LoVo (cell line): ENCODE results near the gene GTF2H1.
"Not testable (repeated sequence)": the region's sequence is repeated elsewhere in the genome, so short reads cannot be mapped to it uniquely, and the experiment has no call there.

Source experiments
- DNase-seq: peaks from one replicate; pipeline ENCODE4 v3.0.0-alpha.2; 2016; ENCODE audit warnings: low spot score

GTF2H1 gene

DNA sequence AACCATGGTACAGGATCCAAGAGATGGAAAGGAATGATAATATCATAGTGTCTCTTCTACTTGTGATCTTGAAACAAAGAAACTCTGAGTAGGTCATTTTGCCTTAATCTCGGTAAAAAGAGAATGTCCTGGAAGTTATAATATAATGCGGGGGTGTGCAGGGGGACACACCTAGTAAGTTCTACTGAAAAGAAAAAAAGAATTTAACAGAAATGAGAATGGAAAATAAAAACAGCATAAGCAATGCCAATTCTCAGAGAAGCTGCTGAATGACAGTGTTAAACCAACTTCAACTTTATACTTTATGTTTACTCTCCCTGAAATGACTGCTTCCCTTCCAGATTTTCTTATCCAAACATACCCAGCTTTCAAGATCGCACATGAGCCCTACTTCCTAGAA is 2.5 kb upstream of the GTF2H1 start:
- DNase-seq: no peak

DNA sequence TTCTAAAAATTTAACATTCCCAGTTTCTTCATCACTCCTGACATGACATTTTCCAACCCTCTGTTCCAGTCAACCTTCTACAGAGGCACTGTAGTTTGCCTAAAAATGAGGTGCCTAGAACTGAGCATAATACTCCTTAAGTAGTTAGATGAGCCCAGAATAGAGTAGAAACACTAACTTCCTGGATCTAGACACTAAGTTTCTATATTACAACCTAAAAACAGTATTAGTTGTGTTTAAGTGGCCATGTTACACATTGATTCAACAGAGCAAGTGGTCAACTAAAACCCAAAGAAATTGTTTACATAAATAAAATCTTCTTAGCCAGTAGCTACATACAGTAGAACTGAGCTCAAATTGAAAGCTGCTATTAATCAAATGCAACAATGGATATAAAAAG is 1.8 kb upstream of the GTF2H1 start:
- no peak for DNase-seq

DNA sequence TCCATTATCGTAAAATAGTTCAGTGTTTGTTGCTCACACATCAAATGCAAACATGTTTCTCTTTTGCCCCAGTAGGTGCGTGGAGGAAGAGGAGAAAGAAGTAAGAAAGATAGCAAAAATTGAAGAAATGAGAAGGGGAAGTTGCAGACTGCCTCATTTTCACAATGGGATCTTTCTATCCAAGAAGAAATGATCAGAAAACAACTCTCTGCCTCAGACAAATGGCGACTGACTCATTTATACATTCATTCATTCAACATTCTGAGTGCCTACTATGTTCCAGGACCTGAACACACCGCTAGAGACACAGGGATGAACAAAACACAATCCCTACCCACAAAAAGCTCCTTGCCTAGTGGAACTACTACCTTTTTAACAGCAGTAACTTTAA is 794 bp upstream of the GTF2H1 start:
- DNase-seq: no peak

DNA sequence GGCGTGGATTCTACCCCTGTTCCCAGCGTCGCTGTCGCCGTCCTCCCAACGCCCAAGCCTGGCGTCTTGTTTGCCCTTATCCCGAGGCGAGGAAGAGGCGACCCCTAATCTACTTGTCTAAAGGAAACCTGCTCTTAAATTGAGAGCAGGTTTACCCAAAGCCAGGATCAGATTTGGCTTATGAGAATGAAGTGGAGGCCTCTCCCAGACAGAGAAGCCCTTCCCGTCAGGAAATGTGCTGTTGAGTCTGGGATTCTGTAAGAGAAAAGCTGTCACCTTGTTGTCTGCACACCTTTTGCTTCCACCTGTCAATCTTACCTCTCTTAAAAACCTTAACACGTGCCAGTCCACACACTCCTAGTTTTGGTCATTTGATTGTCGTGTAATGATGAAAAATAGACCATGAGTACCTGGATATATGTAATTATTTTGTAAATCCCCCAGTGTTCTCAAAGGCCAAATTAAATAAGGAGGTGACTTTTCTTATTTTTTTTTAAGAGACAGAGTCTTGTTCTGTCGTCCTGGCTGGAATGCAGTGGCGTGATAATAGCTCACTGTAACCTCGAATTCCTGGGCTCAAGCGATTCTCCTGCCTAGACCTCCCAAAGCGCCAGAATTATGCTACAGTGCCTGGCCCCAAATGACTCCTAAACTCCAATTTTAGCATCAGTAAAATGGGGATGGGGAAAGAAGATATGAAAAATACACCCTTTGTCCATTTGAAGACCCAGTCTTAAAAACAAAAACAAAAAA is 627 bp downstream of the GTF2H1 start:
- no peak for DNase-seq

DNA sequence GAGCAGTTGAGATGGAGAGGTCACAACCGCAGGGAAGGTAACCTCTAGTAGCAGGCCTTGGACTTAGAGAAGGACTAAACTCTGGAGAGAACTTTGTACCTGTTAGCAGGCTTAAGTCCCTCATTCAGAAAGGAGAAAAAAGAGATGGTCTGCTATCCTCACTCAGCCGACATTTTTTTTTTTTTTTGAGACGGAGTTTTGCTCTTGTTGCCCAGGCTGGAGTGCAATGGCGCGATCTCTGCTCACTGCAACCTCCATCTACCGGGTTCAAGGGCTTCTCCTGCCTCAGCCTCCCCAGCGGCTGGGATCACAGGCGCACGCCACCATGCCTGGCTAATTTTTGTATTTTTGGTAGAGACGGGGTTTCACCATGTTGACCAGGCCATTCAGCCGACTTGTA is 1.5 kb downstream of the GTF2H1 start:
- DNase-seq: not testable (repeated sequence)

DNA sequence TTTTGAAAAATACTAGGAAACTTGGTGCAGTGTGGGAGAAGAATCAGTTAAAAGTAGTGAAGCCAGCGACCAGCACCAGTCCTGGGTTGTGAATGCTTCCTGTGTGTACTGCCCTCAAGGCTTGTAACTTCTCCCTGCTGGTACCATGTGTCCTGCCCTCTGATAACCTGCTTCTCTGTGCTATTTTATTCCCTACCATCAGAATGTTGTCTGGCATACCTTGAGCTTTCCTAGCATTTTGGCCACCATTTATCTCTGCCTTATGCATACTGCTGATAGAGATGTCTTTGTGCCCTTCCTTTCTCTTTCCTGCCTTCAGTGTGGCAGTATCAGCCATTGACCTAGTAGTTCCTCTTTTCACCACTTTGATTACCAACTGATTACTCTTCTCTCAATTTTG is 2.0 kb downstream of the GTF2H1 start:
- DNase-seq: no peak

DNA sequence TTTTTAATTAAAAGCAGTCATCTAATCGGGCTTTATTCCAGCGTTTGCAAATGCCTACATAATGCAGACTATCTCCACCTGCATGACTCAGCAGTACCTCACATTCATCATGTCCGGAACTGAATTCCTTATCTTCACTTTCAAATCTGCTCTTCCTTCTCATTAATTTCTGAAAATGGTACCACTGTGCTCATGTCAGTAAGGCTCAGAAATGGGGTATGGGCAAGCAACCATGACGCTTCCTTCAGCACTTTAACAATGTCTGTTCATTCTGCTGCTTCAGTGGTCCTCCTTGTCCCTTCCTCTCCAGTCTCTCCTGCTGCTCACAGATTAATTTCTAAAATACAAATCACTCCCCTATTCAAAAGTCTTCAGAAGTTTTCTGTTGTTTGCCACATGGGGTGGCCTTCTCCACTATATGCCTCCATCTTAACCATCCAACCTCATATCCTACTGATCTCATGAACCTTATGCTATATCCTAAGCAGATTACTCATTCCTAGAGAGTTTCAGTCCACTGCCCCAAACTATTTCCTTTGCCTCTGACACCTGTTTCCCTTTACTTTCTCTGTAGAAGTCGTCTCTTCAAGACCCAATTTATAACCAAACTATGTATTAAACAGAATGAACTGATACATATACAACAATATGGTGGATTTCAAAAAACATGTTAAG is 7.0 kb downstream of the GTF2H1 start:
- DNase-seq: no peak

DNA sequence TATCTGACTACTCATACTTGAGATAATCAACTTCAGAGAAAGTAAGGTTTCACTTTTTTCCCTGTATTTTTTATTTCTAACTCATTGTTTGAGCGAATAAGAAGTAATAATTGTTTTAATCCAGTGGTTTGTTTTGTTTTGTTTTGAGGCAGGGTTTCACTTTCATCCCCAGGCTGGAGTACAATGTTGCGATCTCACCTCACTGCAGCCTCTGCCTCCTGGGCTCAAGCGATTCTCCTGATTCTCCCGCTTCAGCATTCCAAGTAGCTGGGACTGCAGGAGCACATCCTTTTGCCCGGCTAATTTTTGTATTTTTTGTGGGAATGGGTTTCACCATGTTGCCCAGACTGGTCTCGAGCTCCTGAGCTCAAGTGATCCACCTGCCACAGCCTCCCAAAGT is 8.6 kb downstream of the GTF2H1 start:
- DNase-seq: no peak

DNA sequence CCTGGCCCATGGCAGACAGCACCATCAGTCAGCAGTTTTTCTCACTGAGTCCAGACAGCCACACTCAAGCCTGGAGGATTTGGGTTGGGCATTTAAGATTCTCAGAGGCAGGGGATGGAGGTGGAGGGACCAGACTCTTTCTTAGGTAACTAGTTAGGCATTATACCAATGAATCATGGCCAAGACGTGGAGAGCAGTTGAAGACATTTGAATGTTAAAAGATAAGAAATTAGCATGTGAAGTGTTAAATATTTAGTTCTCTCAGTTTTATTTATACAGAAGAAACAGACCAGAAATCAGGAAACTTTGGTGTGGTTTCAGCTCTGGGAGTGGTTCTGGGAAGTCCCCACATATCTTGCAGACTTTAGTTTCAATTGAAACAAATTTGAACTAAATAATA is 9.9 kb downstream of the GTF2H1 start:
- no peak for DNase-seq

DNA sequence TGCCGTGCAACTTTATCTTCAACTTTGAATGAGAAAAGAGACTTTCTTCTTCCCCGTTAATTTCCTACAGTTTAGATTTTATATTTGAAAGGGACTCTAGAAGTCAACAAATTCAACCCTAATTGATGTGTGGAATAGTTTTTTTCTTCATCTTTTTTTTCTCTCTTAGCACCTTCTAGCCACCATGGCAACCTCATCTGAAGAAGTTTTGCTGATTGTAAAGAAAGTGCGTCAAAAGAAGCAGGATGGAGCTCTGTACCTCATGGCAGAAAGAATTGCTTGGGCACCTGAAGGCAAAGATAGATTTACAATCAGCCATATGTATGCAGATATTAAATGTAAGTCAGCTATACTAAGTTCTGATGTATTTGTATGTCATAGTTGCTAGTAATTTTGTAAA is 10.5 kb downstream of the GTF2H1 start:
- DNase-seq: no peak

DNA sequence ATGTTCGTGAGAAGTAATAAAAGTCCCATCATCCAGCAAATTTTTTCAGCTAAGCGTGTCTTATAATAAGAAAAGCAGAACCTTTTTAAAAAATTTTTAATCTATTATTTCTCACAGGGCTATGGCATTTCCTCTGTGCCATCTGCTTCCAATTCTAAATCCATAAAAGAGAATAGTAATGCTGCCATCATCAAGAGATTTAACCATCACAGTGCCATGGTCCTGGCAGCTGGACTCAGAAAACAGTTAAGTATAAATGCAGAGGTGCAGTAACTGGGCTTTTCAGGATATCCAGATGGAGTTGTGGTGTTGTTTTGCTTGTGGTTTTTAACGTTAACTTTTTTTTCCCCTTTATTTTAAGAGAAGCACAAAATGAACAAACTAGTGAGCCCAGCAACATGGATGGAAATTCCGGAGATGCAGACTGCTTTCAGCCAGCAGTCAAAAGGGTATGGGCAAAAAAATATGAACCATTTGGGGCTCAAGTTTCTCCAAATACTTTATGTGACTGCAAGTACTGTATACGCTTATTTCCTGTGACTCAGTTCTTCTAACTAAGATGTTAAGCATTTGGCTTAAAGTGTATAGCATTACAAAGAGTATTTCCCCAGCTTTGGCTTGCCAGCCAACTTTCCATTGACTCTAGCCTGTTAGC is 25.2 kb downstream of the GTF2H1 start:
- no peak for DNase-seq

DNA sequence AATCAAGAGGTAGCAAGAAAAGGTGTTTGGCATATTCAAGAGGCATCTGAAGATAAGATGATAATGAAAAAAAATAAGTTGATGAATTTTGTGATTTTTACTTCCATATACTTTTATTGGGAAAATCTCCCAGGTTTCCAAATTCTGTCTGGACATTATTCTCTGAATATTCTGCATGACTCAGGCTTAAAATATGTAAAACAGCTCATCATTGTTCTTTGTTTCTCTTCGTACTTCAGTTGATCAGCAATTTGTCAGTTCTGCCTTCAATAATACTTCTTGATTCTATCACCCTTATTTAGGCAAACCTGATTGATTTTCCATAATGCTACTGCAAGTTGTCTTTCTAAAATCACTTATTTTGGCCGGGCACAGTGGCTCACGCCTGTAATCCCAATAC is 30.2 kb downstream of the GTF2H1 start:
- no peak for DNase-seq

DNA sequence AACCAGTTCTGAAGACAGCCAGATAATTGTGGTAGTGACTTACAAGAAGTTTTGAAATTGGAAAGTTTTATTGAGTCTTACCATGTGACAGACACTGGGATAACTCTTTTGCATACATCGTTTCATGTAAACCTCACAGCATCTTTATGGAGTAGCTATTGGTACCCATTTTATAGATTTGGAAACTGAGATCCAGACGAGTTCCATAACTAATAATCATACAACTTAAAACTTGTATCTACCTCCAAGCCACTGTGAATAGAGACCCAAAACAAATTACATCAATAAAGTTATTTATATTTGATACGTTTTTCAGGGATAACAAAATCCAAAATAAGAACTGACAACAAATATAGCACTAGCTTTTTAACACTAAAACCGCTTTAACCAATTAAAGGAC is 36.3 kb downstream of the GTF2H1 start:
- DNase-seq: no peak

DNA sequence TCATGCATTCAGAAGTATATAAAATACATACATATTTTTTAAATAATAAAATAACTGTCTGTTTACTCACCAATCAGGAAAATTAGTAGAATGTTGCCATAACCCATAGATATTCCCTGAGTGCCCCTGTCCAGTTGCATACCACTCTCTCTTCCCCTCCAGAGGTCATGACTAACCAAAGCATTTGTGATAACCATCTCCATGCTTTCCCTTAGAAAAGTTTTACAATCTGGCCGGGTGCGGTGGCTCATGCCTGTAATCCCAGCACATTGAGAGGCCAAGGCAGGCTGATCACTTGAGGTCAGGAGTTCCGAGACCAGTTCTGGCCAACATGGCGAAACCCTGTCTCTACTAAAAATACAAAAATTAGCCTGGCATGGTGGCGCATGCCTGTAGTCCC is 38.8 kb downstream of the GTF2H1 start:
- no peak for DNase-seq

DNA sequence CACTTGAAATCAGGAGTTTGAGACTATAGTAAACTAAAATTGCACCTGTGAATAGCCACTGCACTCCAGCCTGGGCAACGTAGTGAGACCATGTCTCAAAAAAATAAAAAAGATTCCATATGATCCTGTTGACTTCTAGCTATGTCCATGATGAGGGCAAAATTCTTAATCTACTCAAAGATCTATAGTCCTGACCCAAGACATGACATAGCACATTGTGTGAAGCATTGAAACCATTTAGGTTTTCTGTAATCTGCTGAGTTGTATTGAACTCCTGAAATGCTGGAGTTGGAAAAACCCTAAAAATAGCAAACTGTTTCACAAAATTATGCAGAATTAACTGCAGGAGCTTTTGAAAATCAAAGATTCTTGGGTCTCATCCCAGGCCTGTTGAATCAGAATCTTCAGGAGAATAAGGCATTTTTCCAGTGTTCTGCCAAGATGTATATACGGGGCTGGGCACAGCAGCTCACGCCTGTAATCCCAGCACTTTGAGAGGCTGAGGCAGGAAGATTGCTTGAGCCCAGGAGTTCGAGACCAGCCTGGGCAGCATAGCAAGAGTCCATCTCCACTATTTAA is 42.2 kb downstream of the GTF2H1 start:
- no peak for DNase-seq

DNA sequence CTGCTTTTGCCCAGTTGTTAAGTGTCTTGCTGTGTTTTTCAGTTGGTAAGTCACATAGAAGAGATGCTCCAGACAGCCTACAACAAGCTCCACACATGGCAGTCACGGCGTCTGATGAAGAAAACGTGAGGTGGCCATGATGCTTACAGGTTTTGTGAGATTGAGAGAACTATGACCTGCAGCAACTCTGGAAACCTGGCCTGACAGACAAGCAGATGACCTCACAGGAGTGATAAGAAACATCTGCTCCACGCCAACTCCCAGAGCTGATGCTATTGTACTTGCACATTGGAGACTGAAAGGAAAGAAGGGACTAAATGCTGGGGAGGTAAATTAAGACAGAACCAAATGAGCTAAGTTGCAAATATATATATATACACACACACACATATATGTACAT is 43.4 kb downstream of the GTF2H1 start:
- no peak for DNase-seq

DNA sequence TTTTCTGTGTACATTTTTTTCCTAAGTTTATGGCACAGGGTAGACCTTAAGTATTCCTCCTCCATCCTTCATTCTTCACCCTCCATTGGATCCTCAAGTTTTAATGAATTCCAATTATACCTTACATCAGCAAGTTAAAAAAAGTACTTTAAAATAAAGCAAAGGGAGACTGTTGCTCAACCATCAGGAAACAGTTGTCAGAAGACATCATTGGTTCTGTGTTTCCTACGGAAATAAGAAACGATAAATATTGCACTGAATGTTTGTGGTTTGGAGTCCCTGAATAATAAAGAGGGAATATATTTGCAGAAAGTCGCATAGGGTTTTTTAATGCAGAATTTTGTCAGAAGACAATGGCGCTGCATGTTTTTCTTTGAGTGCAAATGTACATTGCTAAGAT is 43.9 kb downstream of the GTF2H1 start:
- DNase-seq: no peak

DNA sequence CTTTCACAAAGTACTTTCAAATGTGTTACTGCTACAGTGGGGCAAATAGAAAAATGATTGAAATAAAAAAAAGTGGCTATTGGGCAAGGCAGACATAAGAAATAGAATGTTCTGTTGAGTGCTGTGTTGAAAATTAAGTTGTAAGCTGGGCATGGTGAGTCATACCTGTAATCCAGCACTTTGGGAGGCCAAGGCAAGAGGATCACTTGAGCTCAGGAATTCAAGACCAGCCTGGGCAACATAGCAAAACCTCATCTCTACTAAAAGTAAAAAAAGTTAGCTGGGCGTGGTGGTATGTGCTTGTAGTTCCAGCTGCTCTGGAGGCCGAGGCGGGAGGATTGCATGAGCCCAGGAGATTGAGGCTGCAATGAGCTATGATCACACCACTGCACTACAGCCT is 45.1 kb downstream of the GTF2H1 start:
- DNase-seq: no peak

DNA sequence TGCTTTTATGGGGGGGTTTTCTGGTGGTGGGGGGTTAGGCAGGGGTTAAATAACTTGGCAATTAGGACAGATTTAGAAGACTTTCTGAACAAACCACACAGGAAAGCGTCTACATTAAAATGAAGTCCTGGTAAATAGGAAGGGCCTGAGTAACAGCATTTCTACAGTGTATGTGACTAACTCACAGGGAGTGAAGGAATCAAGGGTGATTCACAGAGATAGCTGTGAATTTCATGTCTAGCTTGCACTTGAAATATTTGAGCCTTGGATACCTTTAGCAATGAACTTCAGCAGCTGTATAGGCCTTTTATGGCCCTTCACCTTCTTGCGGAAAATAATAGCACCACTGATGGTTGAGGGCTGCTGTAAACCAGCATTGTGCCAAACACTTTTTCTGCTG is 45.9 kb downstream of the GTF2H1 start:
- no peak for DNase-seq

DNA sequence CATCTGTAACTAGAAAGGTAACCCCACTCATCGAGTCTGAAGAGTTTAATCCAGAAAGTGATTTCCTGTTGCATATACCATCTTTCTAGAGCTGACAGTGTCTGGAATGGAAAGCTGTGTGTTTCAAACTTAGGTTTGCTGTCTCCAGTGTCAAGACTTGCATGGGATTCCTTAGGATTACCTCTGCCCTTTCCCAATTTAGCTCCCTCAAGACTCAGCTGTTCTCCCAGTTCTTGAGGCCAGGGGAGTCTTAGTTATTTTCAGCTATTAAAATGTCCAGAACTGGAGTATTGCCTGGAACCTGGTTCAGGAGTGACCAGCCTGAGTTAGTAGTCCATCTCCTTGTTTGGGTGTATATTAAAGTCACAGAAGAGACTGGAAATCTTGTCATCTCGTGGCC is 47.0 kb downstream of the GTF2H1 start:
- DNase-seq: no peak

DNA sequence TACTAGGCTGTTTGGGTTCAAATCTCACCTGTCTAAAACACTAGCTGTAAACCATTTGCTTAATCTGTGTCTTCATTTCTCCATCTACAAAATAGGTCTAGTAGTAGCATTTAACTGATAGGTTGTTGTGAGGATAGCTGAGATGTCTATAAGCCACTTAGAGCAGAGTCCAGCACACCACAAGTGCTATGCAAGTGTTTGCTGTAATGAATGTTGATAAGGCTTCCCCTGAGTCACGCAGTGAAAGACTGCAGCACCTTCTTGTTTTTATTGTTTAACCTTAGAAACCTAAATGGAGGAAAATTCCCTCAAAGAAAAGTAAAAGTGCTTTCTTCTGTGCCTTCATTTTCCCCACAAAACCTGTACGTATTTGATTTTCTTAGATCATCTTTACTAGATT is 48.9 kb downstream of the GTF2H1 start:
- no peak for DNase-seq

DNA sequence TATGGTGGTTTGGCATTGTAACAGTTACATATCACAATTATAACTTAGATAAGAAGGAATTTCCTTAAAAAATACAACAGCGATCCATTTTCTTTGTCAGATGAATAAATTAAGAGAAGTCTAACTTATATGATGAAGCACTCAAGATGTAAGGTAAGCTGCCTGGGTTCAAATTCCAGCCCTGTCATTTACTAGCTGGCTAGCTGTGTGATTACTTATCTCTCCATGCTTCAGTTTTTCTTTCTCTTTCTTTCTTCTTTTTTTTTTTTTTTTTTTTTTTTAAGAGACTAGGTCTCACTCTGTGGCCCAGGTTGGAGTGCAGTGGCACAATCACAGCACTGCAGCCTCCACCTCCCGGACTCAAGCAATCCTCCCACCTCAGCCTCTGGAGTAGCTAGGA is 49.8 kb downstream of the GTF2H1 start:
- no peak for DNase-seq

DNA sequence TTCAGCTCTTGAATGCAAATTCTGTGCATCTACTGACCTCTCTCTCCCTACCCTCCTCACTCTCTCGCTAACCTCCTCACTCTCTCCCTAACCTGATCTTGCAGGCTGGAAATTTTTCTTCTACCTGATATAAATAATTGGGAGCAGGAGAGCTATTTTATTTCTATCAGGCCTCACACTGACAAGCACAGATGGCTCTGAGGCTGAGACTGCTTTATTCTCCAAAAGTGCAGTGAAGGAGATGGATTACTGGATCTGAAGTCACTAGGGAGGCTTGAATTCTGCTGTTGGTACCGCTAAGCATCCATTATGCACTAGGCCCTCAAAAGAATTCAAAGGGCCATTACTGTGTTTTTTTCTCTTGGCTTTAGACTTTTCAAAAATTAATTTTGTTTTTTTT is 52.6 kb downstream of the GTF2H1 start:
- no peak for DNase-seq
